Right cardiac atrium (tissue), 5 donors: ENCODE results near the gene SRCAP. TPM values are rescaled to one million over a fixed set of nuclear protein-coding genes. Genes with fewer than 3 reads are reported as not detected.

Experiments
- polyA plus RNA-seq: library from polyadenylated mRNA; stranded (reverse); fragments of 200-250 nt; gene quantifications from one replicate; pipeline ENCODE4 v1.2.3, GENCODE V29; 2013
- total RNA-seq, 4 donors: library from RNA; stranded (reverse); fragmentation: NEBNext Ultra II Directional; extraction: Animal tissue kit (Norgen Biotek cat#: 25700); gene quantifications; one replicate each; pipeline ENCODE4 v1.2.1, GENCODE V29; 2021
- donor health status: healthy with polysubstance abuse.
- donor health status: DM: no; HTN: yes; CAD: no.
- donor health status: DM: no; HTN: no; CAD: no.
- donor health status: DM: no; HTN: yes; CAD: no; lungs with severe emphysema.
- donor health status: DM: yes; HTN: yes; CAD: no.

Gene SRCAP
- total and polyA plus RNA-seq, 5 donors, result 27.6 to 61.2 (median 43.6) TPM

Other genes starting within 250 kb of the SRCAP start
- gene ITGAL, start 226.4 kb upstream of the SRCAP start, total RNA-seq, result 1 to 10 TPM in 3 of 4 donors, under 1 TPM in 1; 0.82 to 4.8 (median 1.9) TPM
- 0.61 TPM for gene ITGAL, start 226.4 kb upstream of the SRCAP start, polyA plus RNA-seq
- gene ZNF768, start 172.6 kb upstream of the SRCAP start, total RNA-seq, result 10 to 100 TPM; 40.9 to 65.6 (median 52.5) TPM
- gene ZNF768, start 172.6 kb upstream of the SRCAP start, polyA plus RNA-seq, result 66.7 TPM
- gene ZNF747, start 164.3 kb upstream of the SRCAP start, total RNA-seq, result 10 to 100 TPM in 3 of 4 donors, 1 to 10 TPM in 1; 9.1 to 14.6 (median 12.6) TPM
- gene ZNF747, start 164.3 kb upstream of the SRCAP start, polyA plus RNA-seq, result 10.3 TPM
- 10 to 100 TPM in 3 of 4 donors, 1 to 10 TPM in 1; 9.6 to 12.5 (median 12.3) TPM for gene ZNF764, start 140.8 kb upstream of the SRCAP start, total RNA-seq
- gene ZNF764, start 140.8 kb upstream of the SRCAP start, polyA plus RNA-seq, result 7.0 TPM
- gene ZNF688, start 127.5 kb upstream of the SRCAP start, total RNA-seq, result 10 to 100 TPM; 10.8 to 16.1 (median 13.9) TPM
- gene ZNF688, start 127.5 kb upstream of the SRCAP start, polyA plus RNA-seq, result 12.9 TPM
- gene ZNF785, start 113.5 kb upstream of the SRCAP start, total RNA-seq, result 1 to 10 TPM; 7.9 to 9.7 (median 9.2) TPM
- 4.3 TPM for gene ZNF785, start 113.5 kb upstream of the SRCAP start, polyA plus RNA-seq
- 1 to 10 TPM; 5.6 to 7.1 (median 6.3) TPM for gene ZNF689, start 88.8 kb upstream of the SRCAP start, total RNA-seq
- gene ZNF689, start 88.8 kb upstream of the SRCAP start, polyA plus RNA-seq, result 3.3 TPM
- gene PRR14, start 48.2 kb upstream of the SRCAP start, total RNA-seq, result 10 to 100 TPM; 22.9 to 27.6 (median 24.3) TPM
- 19.1 TPM for gene PRR14, start 48.2 kb upstream of the SRCAP start, polyA plus RNA-seq
- gene FBRS, start 40.7 kb upstream of the SRCAP start, total RNA-seq, result 10 to 100 TPM; 37.4 to 43.2 (median 38.4) TPM
- gene FBRS, start 40.7 kb upstream of the SRCAP start, polyA plus RNA-seq, result 30.4 TPM
- 10 to 100 TPM; 17.3 to 22.2 (median 18.7) TPM for gene PHKG2, start 49.3 kb downstream of the SRCAP start, total RNA-seq
- gene PHKG2, start 49.3 kb downstream of the SRCAP start, polyA plus RNA-seq, result 23.6 TPM
- gene CFAP119, start 62.9 kb downstream of the SRCAP start, total RNA-seq, result 1 to 10 TPM in 2 of 4 donors, under 1 TPM in 2; 0.51 to 1.5 (median 0.92) TPM
- 0.95 TPM for gene CFAP119, start 62.9 kb downstream of the SRCAP start, polyA plus RNA-seq
- gene RNF40, start 63.2 kb downstream of the SRCAP start, total RNA-seq, result 10 to 100 TPM; 46.6 to 64.9 (median 49.8) TPM
- 36.1 TPM for gene RNF40, start 63.2 kb downstream of the SRCAP start, polyA plus RNA-seq
- gene ZNF629, start 88.0 kb downstream of the SRCAP start, total RNA-seq, result 10 to 100 TPM; 22.9 to 25.1 (median 24.8) TPM
- gene ZNF629, start 88.0 kb downstream of the SRCAP start, polyA plus RNA-seq, result 15.2 TPM
- 10 to 100 TPM; 20.6 to 31.7 (median 26.3) TPM for gene BCL7C, start 194.9 kb downstream of the SRCAP start, total RNA-seq
- 29.5 TPM for gene BCL7C, start 194.9 kb downstream of the SRCAP start, polyA plus RNA-seq
- 1 to 10 TPM; 7.4 to 9.8 (median 9.1) TPM for gene CTF1, start 197.4 kb downstream of the SRCAP start, total RNA-seq
- 13.1 TPM for gene CTF1, start 197.4 kb downstream of the SRCAP start, polyA plus RNA-seq
- gene FBXL19, start 224.4 kb downstream of the SRCAP start, total RNA-seq, result 1 to 10 TPM; 5.1 to 8.4 (median 6.6) TPM
- gene FBXL19, start 224.4 kb downstream of the SRCAP start, polyA plus RNA-seq, result 8.3 TPM
- gene ORAI3, start 249.9 kb downstream of the SRCAP start, total RNA-seq, result 10 to 100 TPM; 11.8 to 14.6 (median 13.3) TPM
- gene ORAI3, start 249.9 kb downstream of the SRCAP start, polyA plus RNA-seq, result 15.5 TPM